Astrocyte (in vitro differentiated cells and primary cell): ENCODE data around the gene C1GALT1.

Source experiments
- CTCF ChIP-seq: IDR thresholded peaks from 2 replicates; pipeline ENCODE4 v1.5.1; 2011; ENCODE audit warnings: low read depth, mild to moderate bottlenecking, inconsistent platforms, low read length, moderate library complexity; ENCODE audit not compliant: insufficient read depth
- EZH2 ChIP-seq: IDR thresholded peaks from 2 replicates; pipeline ENCODE4 v1.6.1; 2012; ENCODE audit warnings: mild to moderate bottlenecking, low read length, inconsistent platforms; ENCODE audit not compliant: insufficient read depth

- TF ChIP-seq CTCF (no peak), EZH2 (no peak)
Observed at GRCh38 chr7:7257899-7258692, 75.8 kb downstream of the C1GALT1 start.
